Stimulated activated CD4-positive, alpha-beta T cell treated with anti-CD3 and anti-CD28 coated beads, Interleukin-12 subunit alpha, Interleukin-12 subunit beta, amount 100 ng/mL, for 24 hours (primary cell): Measurements from ENCODE around the gene ZBTB2.
"Not testable (repeated sequence)": the region's sequence is repeated elsewhere in the genome, so short reads cannot be mapped to it uniquely, and the experiment has no call there.

Source experiments
- DNase-seq, 2 experiments: peaks; one replicate each; pipeline ENCODE4 v3.0.0-alpha.2; 2020; ENCODE audit warnings: low read depth in 2 of 2

The ZBTB2 gene

DNA sequence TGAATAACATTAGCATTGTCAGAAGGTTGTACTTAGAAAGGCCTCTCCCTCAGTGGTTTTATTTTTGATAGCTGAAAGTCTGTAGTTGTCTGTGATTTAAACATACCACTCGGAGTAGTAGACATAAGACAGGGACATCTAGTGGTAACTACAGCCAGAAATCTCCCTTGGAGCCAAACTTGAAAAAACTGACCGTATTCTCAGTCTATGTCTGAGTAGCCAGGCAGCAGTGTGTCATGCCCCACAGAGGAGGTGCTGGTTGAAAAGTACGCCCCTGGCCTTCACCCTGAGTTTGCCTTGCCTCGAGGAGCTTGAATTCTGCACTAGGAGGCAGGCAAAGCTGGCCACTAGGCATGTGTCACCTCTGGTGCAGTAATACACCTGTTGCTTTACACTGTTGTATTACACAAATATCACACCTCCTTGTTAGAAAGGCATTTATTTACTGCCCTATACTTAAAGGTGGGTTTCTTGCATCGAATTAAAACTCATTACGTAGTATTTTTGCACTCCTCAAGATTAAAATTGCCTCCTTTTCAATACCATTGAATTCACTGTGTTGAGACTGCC lies 20.8 kb downstream of the ZBTB2 start:
- DNase-seq, result no peak

GRCh38 chr6:151365233-151365632 lies 26.1 kb downstream of the ZBTB2 start:
- no peak for DNase-seq

GRCh38 chr6:151359486-151359885 lies 31.9 kb downstream of the ZBTB2 start:
- DNase-seq, result no peak

DNA sequence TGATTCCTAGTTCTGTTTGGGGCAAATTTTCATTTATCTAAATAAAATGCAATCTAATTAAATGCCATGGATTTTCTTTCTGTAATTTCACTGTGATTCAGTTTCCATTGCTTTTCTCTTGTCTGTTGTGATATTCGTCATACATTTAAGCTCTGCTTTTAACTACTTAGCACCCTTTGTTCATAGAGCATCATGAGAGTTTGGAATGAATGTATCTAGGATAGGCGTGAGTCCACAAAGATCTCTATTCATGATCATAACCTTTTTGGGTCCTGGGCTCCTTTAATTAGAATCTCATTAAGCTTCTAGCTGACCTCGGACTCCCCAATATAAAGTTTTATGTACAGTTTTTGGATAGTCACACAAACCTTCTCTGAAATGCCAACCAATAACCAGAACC lies 32.9 kb downstream of the ZBTB2 start:
- DNase-seq, result no peak

- no peak for DNase-seq
These were observed 33.5 kb downstream of the ZBTB2 start for GRCh38 chr6:151357758-151358436.

GRCh38 chr6:151356983-151357382 lies 34.4 kb downstream of the ZBTB2 start:
- not testable (repeated sequence) for DNase-seq

GRCh38 chr6:151353795-151354194 lies 37.6 kb downstream of the ZBTB2 start:
- DNase-seq, result no peak

GRCh38 chr6:151352410-151353396 lies 38.7 kb downstream of the ZBTB2 start:
- no peak for DNase-seq

- no peak for DNase-seq
These were observed 39.6 kb downstream of the ZBTB2 start for GRCh38 chr6:151351731-151352130.

- DNase-seq, result no peak
These were observed 40.1 kb downstream of the ZBTB2 start for GRCh38 chr6:151351146-151351700.

GRCh38 chr6:151350442-151351145 lies 40.8 kb downstream of the ZBTB2 start:
- DNase-seq, result no peak

DNA sequence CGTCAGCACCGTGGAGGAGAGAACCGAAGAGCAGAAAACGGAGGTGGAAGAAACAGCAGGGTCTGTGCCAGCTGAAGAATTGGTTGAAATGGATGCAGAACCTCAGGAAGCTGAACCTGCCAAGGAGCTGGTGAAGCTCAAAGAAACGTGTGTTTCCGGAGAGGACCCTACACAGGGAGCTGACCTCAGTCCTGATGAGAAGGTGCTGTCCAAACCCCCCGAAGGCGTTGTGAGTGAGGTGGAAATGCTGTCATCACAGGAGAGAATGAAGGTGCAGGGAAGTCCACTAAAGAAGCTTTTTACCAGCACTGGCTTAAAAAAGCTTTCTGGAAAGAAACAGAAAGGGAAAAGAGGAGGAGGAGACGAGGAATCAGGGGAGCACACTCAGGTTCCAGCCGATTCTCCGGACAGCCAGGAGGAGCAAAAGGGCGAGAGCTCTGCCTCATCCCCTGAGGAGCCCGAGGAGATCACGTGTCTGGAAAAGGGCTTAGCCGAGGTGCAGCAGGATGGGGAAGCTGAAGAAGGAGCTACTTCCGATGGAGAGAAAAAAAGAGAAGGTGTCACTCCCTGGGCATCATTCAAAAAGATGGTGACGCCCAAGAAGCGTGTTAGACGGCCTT lies 41.6 kb downstream of the ZBTB2 start:
- no peak for DNase-seq

GRCh38 chr6:151342750-151343149 lies 48.6 kb downstream of the ZBTB2 start:
- not testable (repeated sequence) for DNase-seq

DNA sequence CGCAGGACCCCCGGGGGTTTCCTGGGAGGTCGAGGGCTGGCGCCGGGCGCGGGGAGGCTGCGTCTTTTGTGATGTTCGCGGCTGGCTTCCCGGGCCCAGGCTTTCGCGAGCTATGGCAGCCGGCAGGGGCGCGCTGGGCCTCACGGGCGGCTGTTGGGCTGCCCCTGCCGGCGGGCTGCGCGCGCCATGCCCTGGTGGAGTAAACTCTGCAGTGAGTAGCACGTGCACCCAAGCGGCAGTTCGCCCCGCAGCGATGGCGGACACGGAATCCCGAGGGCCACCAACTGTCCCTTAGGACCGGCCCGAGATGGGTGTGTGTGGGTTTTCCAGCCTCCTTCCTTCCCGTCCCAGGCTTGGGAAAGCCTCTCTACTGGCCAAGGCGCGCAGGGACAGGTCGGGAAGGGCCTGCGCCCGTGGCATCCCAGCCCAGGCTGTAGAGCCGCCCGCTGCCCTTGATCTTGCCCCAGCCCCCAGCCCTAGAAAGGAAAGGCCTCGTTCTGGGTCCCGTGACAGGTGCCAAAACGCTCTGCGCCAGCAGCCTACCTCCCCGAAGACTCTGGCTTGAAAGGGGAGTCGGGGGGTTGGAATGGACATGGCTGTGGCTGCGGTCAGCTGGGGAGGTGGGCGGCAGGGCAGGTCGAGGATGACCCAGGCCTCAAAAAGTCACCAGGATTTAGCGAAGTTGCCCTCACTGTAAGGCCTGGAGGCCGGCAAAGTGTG lies 49.7 kb downstream of the ZBTB2 start:
- DNase-seq, result no peak

DNA sequence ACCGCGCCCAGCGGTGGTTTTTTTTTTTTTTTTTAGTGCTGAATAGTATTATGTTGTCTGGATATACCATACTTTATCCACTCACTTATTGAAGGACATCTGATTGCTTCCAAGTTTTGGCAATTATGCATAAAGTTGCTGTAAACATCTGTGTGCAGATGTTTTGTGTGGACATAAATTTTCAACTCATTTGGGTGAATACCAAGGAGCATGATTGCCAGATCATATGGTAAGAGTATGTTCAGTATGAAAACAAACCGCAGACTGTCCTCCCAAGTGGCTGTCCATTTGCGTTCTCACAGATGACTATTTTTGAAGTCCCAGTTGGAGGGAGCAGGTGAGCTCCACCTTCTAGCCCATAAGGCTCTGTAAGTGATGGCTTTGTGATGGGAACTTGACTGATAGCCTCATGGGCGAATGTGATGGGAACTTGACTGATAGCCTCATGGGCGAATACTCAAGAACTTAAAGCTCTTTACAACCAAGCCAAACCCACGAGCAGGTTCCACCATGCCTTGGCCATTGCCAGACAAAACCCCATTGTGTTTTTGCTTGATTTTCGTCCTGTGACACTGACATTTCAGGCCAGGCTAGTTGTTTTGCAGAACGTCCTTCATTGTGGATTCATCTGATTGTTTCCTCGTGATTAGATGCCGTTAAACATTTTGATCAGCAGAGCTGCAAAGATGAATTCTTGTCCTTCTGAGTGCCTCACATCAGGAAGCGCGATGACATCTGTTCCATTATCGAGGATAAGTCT lies 51.0 kb downstream of the ZBTB2 start:
- no peak for DNase-seq

- DNase-seq, result no peak
These were observed 52.0 kb downstream of the ZBTB2 start for GRCh38 chr6:151339369-151339768.

GRCh38 chr6:151338651-151339200 lies 52.6 kb downstream of the ZBTB2 start:
- no peak for DNase-seq

DNA sequence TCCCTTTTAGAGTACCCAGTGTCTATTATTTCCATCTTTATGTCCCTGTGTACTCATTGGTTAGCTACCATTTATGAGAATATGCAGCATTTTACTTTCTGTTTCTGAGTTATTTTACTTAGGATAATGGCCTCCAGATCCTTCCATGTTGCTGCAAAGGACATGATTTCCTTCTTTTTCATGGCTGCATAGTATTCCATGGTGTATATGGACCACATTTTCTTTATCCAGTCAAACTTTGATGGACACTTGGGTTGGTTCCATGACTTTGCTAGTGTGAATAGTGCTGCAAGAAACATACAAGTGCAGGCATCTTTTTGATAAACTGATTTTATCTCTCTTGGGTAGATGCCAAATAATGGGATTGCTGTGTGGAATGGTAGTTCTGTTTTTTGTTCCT lies 55.4 kb downstream of the ZBTB2 start:
- DNase-seq, result no peak

DNA sequence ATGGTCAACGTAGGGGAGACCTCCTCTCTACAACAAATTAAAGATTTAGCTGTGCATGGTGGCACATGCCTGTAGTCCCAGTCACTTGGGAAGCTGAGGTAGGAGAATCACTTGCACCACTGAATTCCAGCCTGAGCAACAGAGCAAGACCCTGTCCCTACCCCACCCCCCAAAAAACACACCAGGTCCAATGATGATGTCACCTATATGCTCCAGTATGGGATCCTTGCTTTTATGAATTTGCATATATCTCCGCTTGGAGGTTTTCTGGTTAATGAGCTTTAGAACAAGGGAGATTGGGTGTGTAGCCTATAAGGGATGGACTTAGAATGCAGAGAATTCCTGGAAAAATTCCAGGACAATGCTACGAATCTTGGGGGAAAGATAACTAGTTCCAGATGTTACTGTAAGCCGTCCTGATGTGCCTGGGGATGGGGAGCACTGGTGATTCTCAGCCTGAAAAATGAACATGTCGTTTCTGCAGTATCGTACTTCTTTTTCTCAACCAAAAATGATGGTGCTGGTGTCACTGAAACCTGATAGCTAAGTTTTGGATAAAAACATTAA lies 61.1 kb downstream of the ZBTB2 start:
- DNase-seq, result no peak
